Keratinocyte (primary cell): Measurements from ENCODE around the gene BICRAL.

Source experiments
- CTCF ChIP-seq, 3 experiments: IDR thresholded peaks in 1 of 3; conservative IDR thresholded peaks in 1 of 3; optimal IDR thresholded peaks in 1 of 3; 2 replicates in 2 of 3; 3 replicates in 1 of 3; pipeline versions ENCODE3 to v1.5.1; 2011; ENCODE audit warnings: low read length in 3 of 3, mild to moderate bottlenecking in 3 of 3, moderate library complexity in 2 of 3, control low read depth in 1 of 3, inconsistent platforms in 1 of 3; ENCODE audit not compliant: insufficient read depth in 2 of 3; ENCODE audit errors: extremely low read depth in 1 of 3
- EZH2 ChIP-seq: IDR thresholded peaks from one replicate; pipeline ENCODE4 v1.6.1; 2012; ENCODE audit warnings: inconsistent platforms, mild to moderate bottlenecking, low read length, moderate library complexity

- TF ChIP-seq CTCF (optimal IDR thresholded peaks at IDR 0.05 in 1 of 3, IDR thresholded peaks at IDR 0.05 in 1 of 3, conservative IDR thresholded peaks at IDR 0.05 in 1 of 3; ENCODE audit: extremely low read depth in 1 of 3, insufficient read depth in 2 of 3, low read length in 3 of 3) (no peak), EZH2 (no peak)
Measured at GRCh38 chr6:42751055-42751454, 30.8 kb upstream of the BICRAL start.
